GM19372 (cell line): ENCODE measurements around the gene ORC6.

Experiments used
- ATAC-seq: cut with Tn5 transposase; IDR thresholded peaks from one replicate; pipeline ENCODE4 v1.9.1; 2021; ENCODE audit warnings: mild to moderate bottlenecking, low read depth, moderate library complexity; ENCODE audit not compliant: unreplicated experiment

ORC6 gene

GRCh38 chr16:46696957-46697356 lies 7.5 kb downstream of the ORC6 start:
- no peak for ATAC-seq

- no peak for ATAC-seq
Measured at GRCh38 chr16:46700048-46700447, 10.6 kb downstream of the ORC6 start.

DNA sequence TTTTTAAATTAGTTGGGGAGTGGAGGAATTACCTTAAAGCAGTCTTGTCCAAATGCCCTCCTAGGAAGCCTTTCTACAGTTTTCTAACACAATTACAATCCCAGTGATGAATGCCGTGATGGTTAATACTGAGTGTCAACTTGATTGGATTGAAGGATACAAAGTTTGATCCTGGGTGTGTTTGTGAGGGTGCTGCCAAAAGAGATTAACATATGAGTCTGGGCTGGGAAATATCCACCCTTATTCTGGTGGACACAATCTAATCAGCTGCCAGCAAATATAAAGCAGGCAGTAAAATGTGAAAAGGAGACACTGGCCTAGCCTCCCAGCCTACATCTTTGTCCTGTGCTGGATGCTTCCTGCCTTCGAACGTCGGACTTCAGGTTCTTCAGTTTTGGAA lies 12.2 kb downstream of the ORC6 start:
- ATAC-seq, result no peak

DNA sequence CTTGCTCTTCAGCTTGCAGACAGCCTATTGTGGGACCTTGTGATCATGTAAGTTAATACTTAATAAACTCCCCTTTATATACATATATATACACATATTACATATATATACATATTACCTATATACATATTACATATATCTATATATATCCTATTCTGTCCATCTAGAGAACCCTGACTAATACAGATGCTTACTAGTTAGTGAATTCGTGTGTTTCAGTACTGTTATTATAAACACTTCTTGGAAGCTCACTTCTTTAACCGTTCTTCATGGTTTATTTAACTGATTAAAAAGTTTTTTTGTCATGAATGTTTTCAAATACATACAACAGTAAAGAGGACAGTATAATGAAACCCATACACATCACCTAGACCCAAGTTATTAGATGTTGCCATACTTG lies 12.6 kb downstream of the ORC6 start:
- ATAC-seq, result no peak

DNA sequence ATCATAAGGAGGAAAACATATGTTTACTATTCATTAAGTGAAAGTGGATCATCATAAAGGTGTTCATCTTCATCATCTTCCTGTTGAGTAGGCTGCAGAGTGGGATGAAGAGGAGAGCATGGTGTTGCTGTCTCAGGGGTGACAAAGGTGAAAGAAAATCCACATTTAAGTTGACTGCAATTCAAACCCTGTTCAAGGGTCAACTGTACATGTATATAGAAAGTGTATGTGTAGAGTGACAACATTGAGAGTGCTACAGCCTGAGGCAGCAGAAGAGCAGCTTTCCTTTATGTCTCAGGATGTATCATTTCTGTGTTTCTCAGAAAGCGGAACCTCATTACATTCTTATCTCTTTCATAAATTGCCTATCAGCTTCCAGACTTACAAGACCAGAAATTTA lies 17.2 kb downstream of the ORC6 start:
- no peak for ATAC-seq

DNA sequence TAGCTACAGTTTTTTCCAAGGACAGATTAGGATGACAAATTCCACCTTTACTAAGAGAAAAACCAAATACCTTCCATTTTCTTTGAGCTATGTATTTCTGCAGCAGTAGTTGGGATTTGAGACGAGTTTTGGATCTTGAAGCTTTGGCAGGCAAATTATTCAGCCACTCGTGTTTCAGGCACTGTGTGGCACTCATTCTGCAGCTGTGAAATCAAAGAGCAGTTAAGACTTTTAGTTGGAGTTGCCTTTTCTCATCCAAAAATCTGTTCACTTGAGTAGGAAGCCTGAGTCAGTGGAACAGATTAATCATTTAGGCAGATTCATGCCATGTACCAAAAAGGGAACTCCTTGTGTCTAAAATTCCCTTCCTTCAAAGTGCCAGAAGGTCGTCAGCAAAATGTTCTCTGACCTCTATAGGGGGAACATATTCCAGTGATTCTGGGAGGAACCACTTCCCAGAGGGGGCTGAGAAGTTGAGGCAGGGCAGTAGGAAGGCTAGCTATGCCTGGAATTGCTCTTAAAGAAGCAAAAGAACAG lies 20.1 kb downstream of the ORC6 start:
- no peak for ATAC-seq

GRCh38 chr16:46711106-46712058 lies 21.9 kb downstream of the ORC6 start:
- ATAC-seq, result no peak

GRCh38 chr16:46712911-46713310 lies 23.5 kb downstream of the ORC6 start:
- ATAC-seq, result no peak

DNA sequence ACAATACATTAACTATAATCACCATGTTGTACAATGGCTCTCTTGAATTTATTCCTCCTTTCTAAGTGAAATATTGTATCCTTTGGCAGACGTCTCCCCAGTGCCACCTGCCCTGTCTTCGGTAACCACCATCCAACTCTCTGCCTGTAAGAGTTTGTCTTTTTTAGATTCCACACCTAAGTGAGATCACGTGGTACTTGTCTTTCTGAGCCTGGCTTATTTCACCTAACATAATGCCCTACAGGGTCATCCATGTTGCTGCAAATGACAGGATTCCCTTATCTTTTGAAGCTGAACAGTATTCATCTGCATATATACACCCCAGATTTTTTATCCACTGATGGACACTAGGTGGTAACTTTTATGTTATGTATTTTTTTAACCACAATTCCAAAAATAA lies 24.2 kb downstream of the ORC6 start:
- ATAC-seq, result no peak

GRCh38 chr16:46714797-46715591 lies 25.5 kb downstream of the ORC6 start:
- no peak for ATAC-seq

DNA sequence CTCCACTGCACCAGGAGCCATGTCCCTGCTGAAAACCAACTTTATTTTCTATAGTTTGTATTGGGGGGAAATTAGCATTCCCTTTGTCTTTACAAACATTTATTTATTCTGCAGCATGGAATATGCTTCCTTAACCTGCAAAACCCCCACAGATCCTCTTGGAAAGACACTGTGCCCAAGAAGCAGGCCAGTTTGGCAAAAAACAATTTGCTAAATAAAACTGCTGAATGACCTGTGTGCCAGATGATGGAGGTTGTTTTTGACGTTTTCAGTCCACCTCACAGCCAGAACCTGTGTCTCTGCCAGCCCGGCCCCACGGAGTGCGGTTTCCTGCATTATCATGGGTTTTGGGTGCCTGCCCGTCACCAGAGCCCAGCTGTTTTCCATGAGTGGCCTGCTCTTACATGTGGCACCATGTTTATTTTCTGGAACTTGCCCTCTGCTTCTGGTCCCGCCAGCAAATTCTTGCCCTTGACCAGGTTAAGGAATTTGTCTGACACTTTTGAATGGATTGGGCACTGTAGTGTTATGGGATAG lies 26.4 kb downstream of the ORC6 start:
- no peak for ATAC-seq

- no peak for ATAC-seq
Measured at GRCh38 chr16:46717692-46718091, 28.2 kb downstream of the ORC6 start.

DNA sequence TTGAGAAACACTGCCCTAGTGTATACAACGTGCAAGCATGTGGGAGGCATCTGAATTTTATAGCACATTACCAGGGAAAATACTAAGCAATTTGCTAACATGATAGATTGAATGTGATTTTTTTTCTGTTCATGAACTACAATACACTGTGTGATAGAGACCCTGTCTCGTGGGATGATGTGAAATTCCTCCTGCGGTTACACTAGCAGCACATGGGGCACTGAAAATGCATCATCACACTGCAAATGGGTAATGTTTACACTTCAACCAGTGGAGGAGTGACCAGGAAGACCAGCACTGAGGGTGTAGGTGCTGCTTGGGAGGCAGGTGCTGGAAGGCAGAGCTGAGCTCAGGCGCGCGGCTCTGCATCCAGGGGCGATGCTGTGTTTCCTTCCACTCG lies 28.8 kb downstream of the ORC6 start:
- ATAC-seq, result no peak

DNA sequence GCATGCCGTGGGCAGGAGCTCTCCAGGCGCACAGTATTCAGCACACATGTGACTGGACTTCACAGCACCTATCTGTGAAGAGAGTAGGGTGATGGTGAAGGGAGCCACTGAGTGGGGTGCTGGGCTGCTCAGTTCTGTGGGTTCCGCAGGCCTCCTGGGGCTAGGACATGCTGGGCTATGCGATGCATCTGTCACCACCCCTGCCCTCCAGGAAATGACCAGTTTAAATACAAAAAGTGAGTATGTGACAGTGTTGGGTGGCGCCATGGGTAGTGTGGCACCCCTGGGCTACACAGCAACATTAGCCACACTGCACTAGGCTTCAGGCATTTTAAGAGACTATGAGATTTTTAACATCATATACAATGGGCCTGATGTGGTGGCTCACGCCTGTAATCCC lies 30.1 kb downstream of the ORC6 start:
- no peak for ATAC-seq

DNA sequence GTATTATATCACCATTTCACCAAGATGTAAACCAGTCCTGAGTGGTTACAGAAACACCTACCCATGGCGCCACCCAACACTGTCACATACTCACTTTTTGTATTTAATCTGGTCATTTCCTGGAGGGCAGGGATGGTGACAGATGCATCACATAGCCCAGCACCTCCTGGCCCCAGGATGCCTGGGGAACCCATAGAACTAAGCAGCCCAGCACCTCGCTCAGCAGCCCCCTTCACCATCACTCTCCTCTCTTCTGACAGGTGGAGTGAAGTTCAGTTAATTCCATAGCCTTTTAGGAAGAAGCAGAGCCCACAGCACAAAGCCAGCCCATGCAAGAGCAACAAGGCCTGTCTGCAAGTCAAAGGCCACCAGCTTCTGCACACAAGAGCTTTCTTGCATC lies 31.2 kb downstream of the ORC6 start:
- ATAC-seq, result no peak

DNA sequence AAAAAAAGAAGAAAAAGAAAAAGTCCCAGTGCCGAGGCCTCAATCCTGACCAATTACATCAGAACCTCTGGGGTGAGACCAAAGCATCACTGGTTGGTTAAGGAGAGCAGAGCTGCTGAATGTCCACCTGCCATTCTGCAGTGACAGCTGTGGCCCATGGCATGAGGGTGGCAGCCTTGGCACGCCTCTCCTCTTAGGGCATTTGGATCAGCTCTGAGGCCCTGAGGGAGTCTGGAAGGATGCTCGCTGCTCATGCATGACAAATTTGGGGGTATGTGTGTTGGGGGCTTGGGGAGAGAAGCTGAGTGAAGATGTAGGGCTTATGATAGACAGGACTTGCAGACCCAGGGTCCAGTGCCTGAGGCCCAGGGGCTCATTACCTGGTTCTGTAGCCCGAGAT lies 32.4 kb downstream of the ORC6 start:
- no peak for ATAC-seq

- ATAC-seq, result no peak
Measured at GRCh38 chr16:46727184-46727583, 37.7 kb downstream of the ORC6 start.

- ATAC-seq, result no peak
Measured at GRCh38 chr16:46727630-46728029, 38.2 kb downstream of the ORC6 start.

DNA sequence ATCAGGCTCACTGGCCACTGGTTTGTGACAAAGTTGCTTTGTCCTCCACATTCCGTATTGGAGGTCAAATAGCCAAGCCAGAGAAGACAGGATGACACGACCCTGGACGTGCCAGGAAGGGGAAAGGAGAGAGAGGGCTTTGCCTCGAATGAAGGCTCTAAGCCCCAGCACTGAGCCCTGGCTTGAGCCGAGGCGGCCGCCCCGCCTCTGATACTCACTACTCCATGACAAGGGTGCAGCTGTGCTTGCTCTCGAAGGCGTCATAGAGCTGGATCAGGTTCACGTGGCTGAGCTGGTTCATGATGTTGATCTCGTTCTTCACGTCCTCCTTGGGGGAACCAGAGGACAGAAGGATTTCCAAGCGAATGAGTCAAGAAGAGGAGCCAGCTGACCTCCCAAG lies 39.3 kb downstream of the ORC6 start:
- ATAC-seq, result no peak

DNA sequence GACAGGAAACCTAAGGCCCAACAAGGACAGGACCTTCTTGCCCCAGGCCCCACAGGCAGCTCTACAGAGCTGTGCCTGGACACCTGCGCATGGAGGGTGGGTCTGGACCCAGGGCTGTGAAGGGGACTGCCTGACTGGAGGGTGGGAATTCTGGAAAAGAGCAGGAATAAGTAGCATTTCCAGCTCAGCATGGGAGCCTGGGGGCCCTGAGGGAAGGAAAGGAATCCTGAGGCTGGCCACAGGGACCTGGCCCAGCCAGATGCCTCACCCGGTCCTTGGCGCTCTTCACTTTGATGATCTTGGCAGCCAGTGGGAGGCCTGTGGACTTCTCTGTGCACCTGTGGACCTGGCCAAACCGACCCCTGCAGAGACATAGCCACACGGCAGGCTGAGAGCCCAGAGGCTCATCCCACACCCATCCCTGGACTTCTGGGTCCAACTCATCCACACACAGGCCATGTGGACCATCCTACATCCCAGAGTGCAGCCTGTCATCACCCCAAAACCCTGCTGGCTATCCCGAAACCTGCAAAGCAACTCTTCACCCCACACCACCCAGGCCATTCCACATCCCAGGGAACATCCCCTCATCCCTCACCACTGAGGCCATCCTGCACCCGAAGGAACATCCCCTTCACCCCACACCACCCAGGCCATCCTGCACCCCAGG lies 40.0 kb downstream of the ORC6 start:
- ATAC-seq, result no peak

DNA sequence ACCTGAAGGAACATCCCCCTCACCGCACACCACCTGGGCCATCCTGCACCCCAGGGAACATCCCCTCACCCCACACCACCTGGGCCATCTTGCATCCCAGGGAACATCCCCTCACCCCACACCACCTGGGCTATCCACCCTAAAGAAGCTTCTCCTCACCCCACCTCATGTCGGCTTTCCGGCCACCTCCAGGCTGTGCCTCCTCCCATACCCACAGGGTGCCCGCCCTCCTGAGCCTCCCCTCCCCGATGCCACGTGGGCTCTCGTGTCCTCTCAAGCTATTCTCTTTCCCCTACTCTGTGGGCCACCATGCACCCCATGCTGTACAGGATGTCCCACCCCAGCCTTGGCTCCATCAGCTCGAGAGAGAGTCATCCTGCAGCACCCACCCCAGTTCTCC lies 40.7 kb downstream of the ORC6 start:
- ATAC-seq, result no peak
